ENCODE results near the gene ITLN1. TPM values are rescaled to one million over a fixed set of nuclear protein-coding genes. Genes with fewer than 3 reads are reported as not detected.
A peak's percentile ranks its signal among the peaks of the same experiment; 100 is the strongest.

Gene ITLN1
- total RNA-seq, 2 donors from 2014 or later: not detected

GRCh38 chr1:160855181-160855981 lies 29.6 kb downstream of the ITLN1 start:
- peaks cover 5% of the 10 kb centered on the region for H3K4me1 Mint-ChIP-seq
- H3K27me3 Mint-ChIP-seq: no peaks in the 10 kb centered on the region
- H3K36me3 Mint-ChIP-seq (ENCODE audit: low read depth): no peaks in the 10 kb centered on the region
- no peak overlapping the region for H3K4me3 Mint-ChIP-seq
- ATAC-seq (replicated peaks): peak; percentile 18
- no peak overlapping the region for H3K27ac Mint-ChIP-seq
- no peaks in the 10 kb centered on the region for H3K9me3 Mint-ChIP-seq

GRCh38 chr1:160853754-160854153 lies 31.2 kb downstream of the ITLN1 start:
- Mint-ChIP-seq H3K36me3 (ENCODE audit: low read depth) (no peaks in the 10 kb centered on the region), H3K27ac (no peak overlapping the region), H3K4me3 (no peak overlapping the region), H3K4me1 (peaks cover 2% of the 10 kb centered on the region), H3K9me3 (no peaks in the 10 kb centered on the region), H3K27me3 (no peaks in the 10 kb centered on the region)
- ATAC-seq (replicated peaks): no peak

- Mint-ChIP-seq H3K27me3 (no peaks in the 10 kb centered on the region), H3K4me1 (no peaks in the 10 kb centered on the region), H3K9me3 (no peaks in the 10 kb centered on the region), H3K36me3 (ENCODE audit: low read depth) (no peaks in the 10 kb centered on the region), H3K27ac (no peak overlapping the region), H3K4me3 (no peak overlapping the region)
- no peak for ATAC-seq (replicated peaks)
Observed at GRCh38 chr1:160853014-160853413, 32.0 kb downstream of the ITLN1 start.

GRCh38 chr1:160850993-160851392 lies 34.0 kb downstream of the ITLN1 start:
- no peaks in the 10 kb centered on the region for H3K9me3 Mint-ChIP-seq
- H3K4me1 Mint-ChIP-seq: no peaks in the 10 kb centered on the region
- no peak overlapping the region for H3K27ac Mint-ChIP-seq
- no peaks in the 10 kb centered on the region for H3K36me3 Mint-ChIP-seq (ENCODE audit: low read depth)
- H3K4me3 Mint-ChIP-seq: no peak overlapping the region
- ATAC-seq (replicated peaks): no peak
- no peaks in the 10 kb centered on the region for H3K27me3 Mint-ChIP-seq

- no peak for ATAC-seq (replicated peaks)
- no peaks in the 10 kb centered on the region for H3K27me3 Mint-ChIP-seq
- no peaks in the 10 kb centered on the region for H3K36me3 Mint-ChIP-seq (ENCODE audit: low read depth)
- H3K27ac Mint-ChIP-seq: no peak overlapping the region
- no peak overlapping the region for H3K4me3 Mint-ChIP-seq
- no peaks in the 10 kb centered on the region for H3K9me3 Mint-ChIP-seq
- H3K4me1 Mint-ChIP-seq: no peaks in the 10 kb centered on the region
Observed at GRCh38 chr1:160850541-160850940, 34.4 kb downstream of the ITLN1 start.

GRCh38 chr1:160846281-160846680 lies 38.7 kb downstream of the ITLN1 start:
- H3K9me3 Mint-ChIP-seq: no peaks in the 10 kb centered on the region
- no peaks in the 10 kb centered on the region for H3K27me3 Mint-ChIP-seq
- peaks cover 5% of the 10 kb centered on the region for H3K4me1 Mint-ChIP-seq

GRCh38 chr1:160844447-160845232 lies 40.3 kb downstream of the ITLN1 start:
- peak; percentile 35 for ATAC-seq (replicated peaks)

More at GRCh38 chr1:160846281-160846680, 38.7 kb downstream of the ITLN1 start:
- Mint-ChIP-seq H3K4me3 (no peak overlapping the region), H3K27ac (no peak overlapping the region), H3K36me3 (ENCODE audit: low read depth) (no peaks in the 10 kb centered on the region)
- no peak for ATAC-seq (replicated peaks)

GRCh38 chr1:160841079-160841478 lies 43.9 kb downstream of the ITLN1 start:
- H3K4me3 Mint-ChIP-seq: no peak overlapping the region
- no peak for ATAC-seq (replicated peaks)
- no peaks in the 10 kb centered on the region for H3K27me3 Mint-ChIP-seq
- no peaks in the 10 kb centered on the region for H3K9me3 Mint-ChIP-seq
- no peak overlapping the region for H3K27ac Mint-ChIP-seq
- no peaks in the 10 kb centered on the region for H3K36me3 Mint-ChIP-seq (ENCODE audit: low read depth)
- peaks cover 29% of the 10 kb centered on the region for H3K4me1 Mint-ChIP-seq

More at GRCh38 chr1:160844447-160845232, 40.3 kb downstream of the ITLN1 start:
- H3K27ac Mint-ChIP-seq: no peak overlapping the region
- peaks cover 5% of the 10 kb centered on the region for H3K4me1 Mint-ChIP-seq
- no peak overlapping the region for H3K4me3 Mint-ChIP-seq
- H3K9me3 Mint-ChIP-seq: no peaks in the 10 kb centered on the region
- no peaks in the 10 kb centered on the region for H3K36me3 Mint-ChIP-seq (ENCODE audit: low read depth)
- H3K27me3 Mint-ChIP-seq: no peaks in the 10 kb centered on the region

- ATAC-seq (replicated peaks): no peak
- no peaks in the 10 kb centered on the region for H3K36me3 Mint-ChIP-seq (ENCODE audit: low read depth)
- no peaks in the 10 kb centered on the region for H3K9me3 Mint-ChIP-seq
- peaks cover 31% of the 10 kb centered on the region for H3K4me1 Mint-ChIP-seq
- no peaks in the 10 kb centered on the region for H3K27me3 Mint-ChIP-seq
- no peak overlapping the region for H3K27ac Mint-ChIP-seq
- no peak overlapping the region for H3K4me3 Mint-ChIP-seq
Observed at GRCh38 chr1:160839746-160840145, 45.2 kb downstream of the ITLN1 start.

GRCh38 chr1:160838888-160839287 lies 46.1 kb downstream of the ITLN1 start:
- Mint-ChIP-seq H3K4me1 (peaks cover 32% of the 10 kb centered on the region), H3K36me3 (ENCODE audit: low read depth) (no peaks in the 10 kb centered on the region), H3K9me3 (no peaks in the 10 kb centered on the region), H3K4me3 (peak overlapping the region; percentile 81), H3K27me3 (no peaks in the 10 kb centered on the region), H3K27ac (peak overlapping the region; percentile 35)
- no peak for ATAC-seq (replicated peaks)

GRCh38 chr1:160837558-160838205 lies 47.3 kb downstream of the ITLN1 start:
- Mint-ChIP-seq H3K9me3 (no peaks in the 10 kb centered on the region), H3K27ac (peak overlapping the region; percentile 97), H3K27me3 (no peaks in the 10 kb centered on the region), H3K36me3 (ENCODE audit: low read depth) (no peaks in the 10 kb centered on the region), H3K4me3 (peak overlapping the region; percentile 81), H3K4me1 (peaks cover 32% of the 10 kb centered on the region)
- peak; percentile 96 for ATAC-seq (replicated peaks)

GRCh38 chr1:160836981-160837557 lies 47.9 kb downstream of the ITLN1 start:
- H3K27ac Mint-ChIP-seq: peak overlapping the region; percentile 97
- no peaks in the 10 kb centered on the region for H3K36me3 Mint-ChIP-seq (ENCODE audit: low read depth)
- H3K9me3 Mint-ChIP-seq: no peaks in the 10 kb centered on the region
- H3K4me1 Mint-ChIP-seq: peaks cover 32% of the 10 kb centered on the region
- ATAC-seq (replicated peaks): no peak
- H3K27me3 Mint-ChIP-seq: no peaks in the 10 kb centered on the region
- peak overlapping the region; percentile 81 for H3K4me3 Mint-ChIP-seq

- ATAC-seq (replicated peaks): no peak
- H3K4me1 Mint-ChIP-seq: peaks cover 32% of the 10 kb centered on the region
- H3K9me3 Mint-ChIP-seq: no peaks in the 10 kb centered on the region
- peak overlapping the region; percentile 81 for H3K4me3 Mint-ChIP-seq
- H3K27ac Mint-ChIP-seq: peak overlapping the region; percentile 97
- no peaks in the 10 kb centered on the region for H3K36me3 Mint-ChIP-seq (ENCODE audit: low read depth)
- no peaks in the 10 kb centered on the region for H3K27me3 Mint-ChIP-seq
Observed at GRCh38 chr1:160836561-160836960, 48.4 kb downstream of the ITLN1 start.

GRCh38 chr1:160835751-160836150 lies 49.2 kb downstream of the ITLN1 start:
- Mint-ChIP-seq H3K9me3 (no peaks in the 10 kb centered on the region), H3K4me3 (peak overlapping the region; percentile 81), H3K27me3 (no peaks in the 10 kb centered on the region), H3K36me3 (ENCODE audit: low read depth) (no peaks in the 10 kb centered on the region), H3K27ac (peak overlapping the region; percentile 97), H3K4me1 (peaks cover 32% of the 10 kb centered on the region)
- ATAC-seq (replicated peaks): no peak

Data from activated T-helper 17 cell treated with anti-CD3 and anti-CD28 coated beads, Interleukin-2, amount 50 U/mL, for 72 hours (primary cell).